GM10847 (cell line): ENCODE results near the gene VWA7.

ENCODE experiments used
- POLR2A ChIP-seq: IDR thresholded peaks from 2 replicates; pipeline ENCODE4 v1.6.1; 2011; ENCODE audit not compliant: insufficient read length; ENCODE audit errors: extremely low read depth

VWA7 gene

GRCh38 chr6:31763619-31763940 lies 13.5 kb downstream of the VWA7 start:
- TF ChIP-seq POLR2A: no peak

- no peak for TF ChIP-seq POLR2A
These were observed 14.1 kb downstream of the VWA7 start for GRCh38 chr6:31762878-31763618.

GRCh38 chr6:31762356-31762755 lies 14.8 kb downstream of the VWA7 start, which contains the start of gene SAPCD1:
Gene SAPCD1, plus strand, starts transcription at chr6:31762656. Its CDS starts 399 bp downstream, at chr6:31763055.
- TF ChIP-seq POLR2A: no peak

GRCh38 chr6:31761343-31761742 lies 15.8 kb downstream of the VWA7 start:
- TF ChIP-seq POLR2A: no peak

- TF ChIP-seq POLR2A: no peak
These were observed 16.3 kb downstream of the VWA7 start for GRCh38 chr6:31760790-31761189.

- TF ChIP-seq POLR2A: no peak
These were observed 18.8 kb downstream of the VWA7 start for GRCh38 chr6:31758281-31758680.

GRCh38 chr6:31752739-31753319 lies 24.3 kb downstream of the VWA7 start:
- TF ChIP-seq POLR2A: no peak

- no peak for TF ChIP-seq POLR2A
These were observed 26.6 kb downstream of the VWA7 start for GRCh38 chr6:31750411-31751022.

- TF ChIP-seq POLR2A: no peak
These were observed 27.7 kb downstream of the VWA7 start for GRCh38 chr6:31749301-31750036.

- TF ChIP-seq POLR2A: no peak
These were observed 32.7 kb downstream of the VWA7 start for GRCh38 chr6:31744422-31744821.

- no peak for TF ChIP-seq POLR2A
These were observed 34.2 kb downstream of the VWA7 start for GRCh38 chr6:31742894-31743293.

GRCh38 chr6:31741815-31742214 lies 35.3 kb downstream of the VWA7 start:
- TF ChIP-seq POLR2A: no peak

GRCh38 chr6:31740397-31741223 lies 36.5 kb downstream of the VWA7 start:
- no peak for TF ChIP-seq POLR2A

GRCh38 chr6:31739639-31740396 lies 37.3 kb downstream of the VWA7 start, which contains the start of gene MSH5:
Gene MSH5, plus strand, starts transcription at chr6:31740005. Its CDS starts 462 bp downstream, at chr6:31740467.
- peak; percentile 19 for TF ChIP-seq POLR2A
